Neural progenitor cell (in vitro differentiated cells): ENCODE results near the gene FARP2.

Source experiments
- EZH2 ChIP-seq: fragments of 200-600 bp; sonication (generic); IDR thresholded peaks from 2 replicates; pipeline ENCODE4 v1.6.1; 2017; ENCODE audit warnings: antibody characterized with exemption, mild to moderate bottlenecking, moderate library complexity
- TF ChIP-seq, protein P1 (sequence below): fragments of 200-600 bp; sonication (generic); IDR thresholded peaks from 2 replicates; pipeline ENCODE4 v1.5.1; 2017; ENCODE audit warnings: antibody characterized with exemption, mild to moderate bottlenecking

DNA sequence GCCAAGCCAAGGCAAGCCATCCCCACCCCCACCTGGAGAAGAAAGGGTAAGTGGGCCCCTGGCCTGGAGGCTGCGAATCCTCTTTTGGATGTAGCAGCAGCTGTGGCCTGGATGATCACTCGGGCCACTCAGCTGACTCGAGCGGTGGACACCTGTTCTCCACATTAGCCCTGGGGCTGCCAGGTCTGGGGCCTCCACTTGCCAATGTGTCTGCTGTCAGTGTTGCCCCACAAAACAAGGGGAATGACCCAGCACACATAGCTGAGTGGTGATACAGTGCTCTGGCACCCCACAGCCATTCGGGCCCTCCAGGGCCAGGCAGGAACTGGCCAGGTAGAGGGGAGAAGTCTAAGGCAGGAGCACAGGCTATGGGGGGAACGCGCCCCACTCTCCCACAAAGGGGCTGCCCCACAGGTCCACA, 149.7 kb downstream of the FARP2 start:
- TF ChIP-seq, protein P1, sequence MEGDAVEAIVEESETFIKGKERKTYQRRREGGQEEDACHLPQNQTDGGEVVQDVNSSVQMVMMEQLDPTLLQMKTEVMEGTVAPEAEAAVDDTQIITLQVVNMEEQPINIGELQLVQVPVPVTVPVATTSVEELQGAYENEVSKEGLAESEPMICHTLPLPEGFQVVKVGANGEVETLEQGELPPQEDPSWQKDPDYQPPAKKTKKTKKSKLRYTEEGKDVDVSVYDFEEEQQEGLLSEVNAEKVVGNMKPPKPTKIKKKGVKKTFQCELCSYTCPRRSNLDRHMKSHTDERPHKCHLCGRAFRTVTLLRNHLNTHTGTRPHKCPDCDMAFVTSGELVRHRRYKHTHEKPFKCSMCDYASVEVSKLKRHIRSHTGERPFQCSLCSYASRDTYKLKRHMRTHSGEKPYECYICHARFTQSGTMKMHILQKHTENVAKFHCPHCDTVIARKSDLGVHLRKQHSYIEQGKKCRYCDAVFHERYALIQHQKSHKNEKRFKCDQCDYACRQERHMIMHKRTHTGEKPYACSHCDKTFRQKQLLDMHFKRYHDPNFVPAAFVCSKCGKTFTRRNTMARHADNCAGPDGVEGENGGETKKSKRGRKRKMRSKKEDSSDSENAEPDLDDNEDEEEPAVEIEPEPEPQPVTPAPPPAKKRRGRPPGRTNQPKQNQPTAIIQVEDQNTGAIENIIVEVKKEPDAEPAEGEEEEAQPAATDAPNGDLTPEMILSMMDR: no peak
- no peak for TF ChIP-seq EZH2
